HFFc6 (cell line): ENCODE results near the gene RABGAP1. TPM values are rescaled to one million over a fixed set of nuclear protein-coding genes. Genes with fewer than 3 reads are reported as not detected.

Experiments used
- DNase-seq: peaks from one replicate; pipeline ENCODE4 v3.0.0-alpha.2; 2018
- H3K27ac Mint-ChIP-seq: 2 replicates; pipeline ENCODE4 v1.8.0; 2020; ENCODE audit warnings: mild to moderate bottlenecking, mixed read lengths
- H3K27me3 Mint-ChIP-seq: 2 replicates; pipeline ENCODE4 v1.8.0; 2021; ENCODE audit warnings: mild to moderate bottlenecking, moderate library complexity, mixed read lengths; ENCODE audit not compliant: insufficient read depth
- H3K36me3 Mint-ChIP-seq: 2 replicates; pipeline ENCODE4 v1.8.0; 2021; ENCODE audit warnings: low read depth, mixed read lengths
- H3K4me1 Mint-ChIP-seq: 2 replicates; pipeline ENCODE4 v1.8.0; 2020; ENCODE audit warnings: low read depth, mixed read lengths
- H3K4me3 Mint-ChIP-seq: 2 replicates; pipeline ENCODE4 v1.8.0; 2020; ENCODE audit warnings: mild to moderate bottlenecking, moderate library complexity, mixed read lengths
- H3K9me3 Mint-ChIP-seq: 2 replicates; pipeline ENCODE4 v1.8.0; 2020; ENCODE audit warnings: mild to moderate bottlenecking, mixed read lengths
- CTCF ChIP-seq: fragments of 200-600 bp; sonication (generic); IDR thresholded peaks from 2 replicates; pipeline ENCODE4 v1.5.0; 2021; ENCODE audit warnings: antibody characterized with exemption, mild to moderate bottlenecking
- total RNA-seq, 6 experiments: library from RNA; stranded (reverse); fragmentation: NEBNext Ultra II Directional; extraction: Animal tissue kit (Norgen Biotek cat#: 25700); gene quantifications; 2 replicates in 1 of 6; 3 replicates in 5 of 6; pipeline ENCODE4 v1.2.3, GENCODE V29; 2021

The RABGAP1 gene
- total RNA-seq, 6 experiments from 2014 or later, result 29.0 to 39.3 (median 33.9) TPM

- TF ChIP-seq CTCF, result no peak
- Mint-ChIP-seq H3K36me3 (no peaks in the 10 kb centered on the region), H3K9me3 (no peaks in the 10 kb centered on the region), H3K4me1 (peaks cover 6% of the 10 kb centered on the region), H3K27ac (no peak overlapping the region), H3K27me3 (no peaks in the 10 kb centered on the region; the same call in 1 of the 2 replicates), H3K4me3 (no peak overlapping the region)
- no peak for DNase-seq
Observed at GRCh38 chr9:122988920-122989621, 48.3 kb downstream of the RABGAP1 start.

- H3K27ac Mint-ChIP-seq, result peak overlapping the region; percentile 89
- no peaks in the 10 kb centered on the region for H3K9me3 Mint-ChIP-seq
- H3K4me1 Mint-ChIP-seq, result peaks cover 6% of the 10 kb centered on the region
- H3K36me3 Mint-ChIP-seq, result no peaks in the 10 kb centered on the region
- TF ChIP-seq CTCF, result peak; percentile 93
- no peaks in the 10 kb centered on the region; the same call in 1 of the 2 replicates for H3K27me3 Mint-ChIP-seq
- no peak overlapping the region for H3K4me3 Mint-ChIP-seq
- peak; percentile 87 for DNase-seq
Observed at GRCh38 chr9:122991370-122991830, 50.6 kb downstream of the RABGAP1 start.

GRCh38 chr9:122996586-122996985 is 55.8 kb downstream of the RABGAP1 start:
- Mint-ChIP-seq H3K27me3 (no peaks in the 10 kb centered on the region), H3K27ac (no peak overlapping the region), H3K36me3 (peaks cover 19% of the 10 kb centered on the region), H3K4me1 (peaks cover 16% of the 10 kb centered on the region), H3K4me3 (no peak overlapping the region), H3K9me3 (no peaks in the 10 kb centered on the region)
- DNase-seq, result no peak
- no peak for TF ChIP-seq CTCF

- DNase-seq, result no peak
- Mint-ChIP-seq H3K27me3 (no peaks in the 10 kb centered on the region), H3K4me3 (no peak overlapping the region), H3K9me3 (no peaks in the 10 kb centered on the region), H3K27ac (no peak overlapping the region), H3K36me3 (peaks cover 19% of the 10 kb centered on the region), H3K4me1 (peaks cover 22% of the 10 kb centered on the region)
- TF ChIP-seq CTCF, result no peak
Observed at GRCh38 chr9:122998448-122998847, 57.6 kb downstream of the RABGAP1 start.

- Mint-ChIP-seq H3K4me3 (no peak overlapping the region), H3K9me3 (no peaks in the 10 kb centered on the region), H3K27me3 (no peaks in the 10 kb centered on the region), H3K27ac (peak overlapping the region; percentile 6; the same call in 1 of the 2 replicates), H3K4me1 (peaks cover 30% of the 10 kb centered on the region), H3K36me3 (peaks cover 19% of the 10 kb centered on the region)
- TF ChIP-seq CTCF, result no peak
- peak; percentile 0 for DNase-seq
Observed at GRCh38 chr9:123000371-123001068, 59.7 kb downstream of the RABGAP1 start.
